K562 (cell line): ENCODE results near the gene KMT2C. TPM values are rescaled to one million over a fixed set of nuclear protein-coding genes. Genes with fewer than 3 reads are reported as not detected.

Experiments used
- ATF7 ChIP-seq: fragments of 450-650 bp; IDR thresholded peaks from 2 replicates; pipeline ENCODE4 v1.7.1; 2014; ENCODE audit warnings: mild to moderate bottlenecking, moderate library complexity
- BCOR ChIP-seq: fragments of 450-650 bp; IDR thresholded peaks from 2 replicates; pipeline ENCODE4 v1.6.1; 2016
- BRCA1 ChIP-seq, 2 experiments: fragments of 450-650 bp in 1 of 2; sonication (generic) in 1 of 2; formaldehyde crosslinking in 1 of 2; IDR thresholded peaks; 2 replicates each; pipeline versions ENCODE4 v1.5.0 to v1.6.1; 2017 to 2020; ENCODE audit warnings: mild to moderate bottlenecking in 1 of 2, missing genetic modification reagents in 1 of 2
- MEF2A ChIP-seq: IDR thresholded peaks from 2 replicates; pipeline ENCODE4 v1.6.1; 2011; ENCODE audit warnings: low read depth, mild to moderate bottlenecking, low read length, moderate library complexity; ENCODE audit not compliant: control insufficient read depth
- PHF21A ChIP-seq: fragments of 450-650 bp; IDR thresholded peaks from 2 replicates; pipeline ENCODE4 v1.6.1; 2017; ENCODE audit warnings: low read depth, borderline replicate concordance
- POLR3G ChIP-seq: IDR thresholded peaks from 2 replicates; pipeline ENCODE4 v1.6.1; 2011; ENCODE audit not compliant: insufficient read length, insufficient replicate concordance; ENCODE audit errors: extremely low read depth
- STAG1 ChIP-seq: sonication (generic); formaldehyde crosslinking; IDR thresholded peaks from 2 replicates; pipeline ENCODE4 v1.5.0; 2020; ENCODE audit warnings: missing genetic modification reagents, borderline replicate concordance
- TAF9B ChIP-seq: fragments of 450-650 bp; IDR thresholded peaks from 2 replicates; pipeline ENCODE4 v1.6.1; 2018; ENCODE audit warnings: mild to moderate bottlenecking; ENCODE audit not compliant: partially characterized antibody
- ZNF146 ChIP-seq: IDR thresholded peaks from one replicate; pipeline ENCODE4 v1.6.1; 2018; ENCODE audit warnings: missing compliant biosample characterization; ENCODE audit not compliant: unreplicated experiment
- ZNF197 ChIP-seq: fragments of 200-800 bp; sonication (Bioruptor generic); IDR thresholded peaks from 2 replicates; pipeline ENCODE4 v1.6.1; 2016; ENCODE audit warnings: low read depth, missing genetic modification characterization, missing compliant biosample characterization
- ZNF232 ChIP-seq: sonication (generic); formaldehyde crosslinking; IDR thresholded peaks from 2 replicates; pipeline ENCODE4 v1.8.0; 2022; ENCODE audit warnings: mild to moderate bottlenecking, missing genetic modification reagents
- ZNF507 ChIP-seq: conservative IDR thresholded peaks from 2 replicates; pipeline ENCODE4 v1.6.1; 2017; ENCODE audit warnings: missing genetic modification characterization, missing compliant biosample characterization
- ZNF695 ChIP-seq: fragments of 450-650 bp; formaldehyde crosslinking; IDR thresholded peaks from 2 replicates; pipeline ENCODE4 v1.4.0; 2020; ENCODE audit warnings: mild to moderate bottlenecking, moderate library complexity
- ZNF77 ChIP-seq: fragments of 250-450 bp; sonication (Bioruptor Pico); IDR thresholded peaks from 2 replicates; pipeline ENCODE4 v1.5.0; 2020
- ZSCAN32 ChIP-seq: fragments of 450-650 bp; formaldehyde crosslinking; IDR thresholded peaks from 2 replicates; pipeline ENCODE4 v1.4.0; 2020; ENCODE audit warnings: mild to moderate bottlenecking, moderate library complexity
- polyA plus RNA-seq, 8 experiments: library from polyadenylated mRNA; depleted of rRNA in 4 of 8; stranded (reverse) in 5 of 8; unstranded in 3 of 8; fragments of >200 nt; fragmentation: Nextera tagmentation in 2 of 8; fragmentation: Illumina TruSeq in 1 of 8; extraction: Ambion mirVana in 2 of 8; extraction: Trizol in 1 of 8; gene quantifications; 2 replicates each; pipeline versions ENCODE4 v1.2.1 to v1.2.3, GENCODE V29; 2011 to 2014; ENCODE audit warnings: inconsistent platforms in 1 of 8, missing spikeins in 1 of 8
- total RNA-seq, 7 experiments: library from RNA; depleted of rRNA in 6 of 7; stranded (reverse); fragments of >200 nt in 6 of 7; fragmentation: Illumina TruSeq in 2 of 7; extraction: Trizol in 2 of 7; gene quantifications; 2 replicates each; pipeline versions ENCODE4 v1.2.1 to v1.2.3, GENCODE V29; 2011 to 2021; ENCODE audit warnings: low replicate concordance in 1 of 7
- TF ChIP-seq, protein P1 (sequence below): fragments of 250-450 bp; sonication (Bioruptor Pico); IDR thresholded peaks from 2 replicates; pipeline ENCODE4 v1.5.0; 2020; ENCODE audit warnings: mild to moderate bottlenecking
- TF ChIP-seq, protein P2 (sequence below): fragments of 250-450 bp; sonication (Bioruptor Pico); IDR thresholded peaks from 2 replicates; pipeline ENCODE4 v1.4.0; 2020; ENCODE audit warnings: mild to moderate bottlenecking, moderate library complexity
- TF ChIP-seq, protein P3 (sequence below): sonication (generic); formaldehyde crosslinking; IDR thresholded peaks from 2 replicates; pipeline ENCODE4 v1.8.1; 2022; ENCODE audit warnings: missing genetic modification reagents
- TF ChIP-seq, protein P4 (sequence below): fragments of 200-800 bp; sonication (Bioruptor generic); IDR thresholded peaks from 2 replicates; pipeline ENCODE4 v1.6.1; 2016; ENCODE audit warnings: missing genetic modification characterization, missing compliant biosample characterization

Gene KMT2C
- total and polyA plus RNA-seq, 9 of the 15 experiments (the other 6 are each of a cell fraction or from before 2014, with no cell fraction given): 4.9 to 67.8 (median 27.1) TPM

DNA sequence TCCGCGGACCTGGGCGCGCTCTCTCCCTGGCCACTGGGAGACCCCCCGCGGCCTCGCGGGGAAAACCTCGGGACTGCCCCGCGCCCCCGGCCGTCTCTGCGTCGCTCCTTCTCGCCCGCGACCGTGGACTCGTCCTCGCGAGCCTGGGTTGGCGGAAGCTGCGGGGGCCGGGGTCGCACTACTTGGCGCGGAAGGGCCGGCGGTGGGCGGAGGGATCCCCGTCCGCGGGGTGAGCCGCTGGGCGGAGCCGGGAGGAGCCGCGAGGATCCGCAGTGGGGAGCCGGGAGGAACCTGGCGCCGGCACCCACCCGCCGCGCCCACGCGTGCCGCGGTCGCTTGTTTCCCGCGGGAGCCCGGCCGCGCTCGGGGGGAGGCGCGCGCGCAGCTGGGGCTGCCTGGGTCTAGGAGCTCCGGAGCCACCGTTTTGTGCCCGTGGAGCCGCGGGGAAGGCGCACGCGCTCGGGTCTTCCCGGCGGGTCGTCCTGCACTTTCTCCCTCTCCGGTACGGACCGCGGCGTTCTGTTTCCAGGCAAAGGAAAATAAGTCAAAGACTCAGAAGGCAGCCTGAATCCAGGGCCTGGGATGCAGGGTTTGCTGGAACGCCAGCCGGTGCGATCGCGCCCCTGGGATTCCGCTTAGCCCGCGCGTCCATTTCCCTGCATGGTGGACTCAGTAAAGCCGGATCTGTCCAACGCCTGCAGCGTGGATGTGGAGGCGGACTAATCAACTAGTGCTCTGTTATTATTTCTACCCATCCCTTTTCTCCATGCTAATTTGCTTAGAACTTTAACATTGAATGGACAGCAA lies 28.7 kb upstream of the KMT2C start (continued):
- no peak for TF ChIP-seq ZNF146 (CRISPR knock-in tag)
- TF ChIP-seq, protein P1, sequence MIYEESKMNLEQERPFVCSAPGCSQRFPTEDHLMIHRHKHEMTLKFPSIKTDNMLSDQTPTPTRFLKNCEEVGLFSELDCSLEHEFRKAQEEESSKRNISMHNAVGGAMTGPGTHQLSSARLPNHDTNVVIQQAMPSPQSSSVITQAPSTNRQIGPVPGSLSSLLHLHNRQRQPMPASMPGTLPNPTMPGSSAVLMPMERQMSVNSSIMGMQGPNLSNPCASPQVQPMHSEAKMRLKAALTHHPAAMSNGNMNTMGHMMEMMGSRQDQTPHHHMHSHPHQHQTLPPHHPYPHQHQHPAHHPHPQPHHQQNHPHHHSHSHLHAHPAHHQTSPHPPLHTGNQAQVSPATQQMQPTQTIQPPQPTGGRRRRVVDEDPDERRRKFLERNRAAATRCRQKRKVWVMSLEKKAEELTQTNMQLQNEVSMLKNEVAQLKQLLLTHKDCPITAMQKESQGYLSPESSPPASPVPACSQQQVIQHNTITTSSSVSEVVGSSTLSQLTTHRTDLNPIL (CRISPR knock-in tag): no peak
- peak; percentile 86 for TF ChIP-seq ZNF197 (CRISPR knock-in tag)
- TF ChIP-seq STAG1 (CRISPR knock-in tag): no peak
- no peak for TF ChIP-seq ZNF77
- TF ChIP-seq MEF2A: no peak
- TF ChIP-seq, protein P2, sequence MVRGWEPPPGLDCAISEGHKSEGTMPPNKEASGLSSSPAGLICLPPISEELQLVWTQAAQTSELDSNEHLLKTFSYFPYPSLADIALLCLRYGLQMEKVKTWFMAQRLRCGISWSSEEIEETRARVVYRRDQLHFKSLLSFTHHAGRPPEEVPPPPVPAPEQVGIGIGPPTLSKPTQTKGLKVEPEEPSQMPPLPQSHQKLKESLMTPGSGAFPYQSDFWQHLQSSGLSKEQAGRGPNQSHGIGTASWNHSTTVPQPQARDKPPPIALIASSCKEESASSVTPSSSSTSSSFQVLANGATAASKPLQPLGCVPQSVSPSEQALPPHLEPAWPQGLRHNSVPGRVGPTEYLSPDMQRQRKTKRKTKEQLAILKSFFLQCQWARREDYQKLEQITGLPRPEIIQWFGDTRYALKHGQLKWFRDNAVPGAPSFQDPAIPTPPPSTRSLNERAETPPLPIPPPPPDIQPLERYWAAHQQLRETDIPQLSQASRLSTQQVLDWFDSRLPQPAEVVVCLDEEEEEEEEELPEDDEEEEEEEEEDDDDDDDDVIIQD (CRISPR knock-in tag): 0 out of 2 replicates have a peak, but pooled peaks have one; percentile 86
- no peak for TF ChIP-seq POLR3G
- TF ChIP-seq, protein P3, sequence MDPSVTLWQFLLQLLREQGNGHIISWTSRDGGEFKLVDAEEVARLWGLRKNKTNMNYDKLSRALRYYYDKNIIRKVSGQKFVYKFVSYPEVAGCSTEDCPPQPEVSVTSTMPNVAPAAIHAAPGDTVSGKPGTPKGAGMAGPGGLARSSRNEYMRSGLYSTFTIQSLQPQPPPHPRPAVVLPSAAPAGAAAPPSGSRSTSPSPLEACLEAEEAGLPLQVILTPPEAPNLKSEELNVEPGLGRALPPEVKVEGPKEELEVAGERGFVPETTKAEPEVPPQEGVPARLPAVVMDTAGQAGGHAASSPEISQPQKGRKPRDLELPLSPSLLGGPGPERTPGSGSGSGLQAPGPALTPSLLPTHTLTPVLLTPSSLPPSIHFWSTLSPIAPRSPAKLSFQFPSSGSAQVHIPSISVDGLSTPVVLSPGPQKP (CRISPR knock-in tag): no peak
- TF ChIP-seq BCOR: 0 out of 2 replicates have a peak, but pooled peaks have one; percentile 38
- TF ChIP-seq TAF9B: peak; percentile 73
- TF ChIP-seq, protein P4, sequence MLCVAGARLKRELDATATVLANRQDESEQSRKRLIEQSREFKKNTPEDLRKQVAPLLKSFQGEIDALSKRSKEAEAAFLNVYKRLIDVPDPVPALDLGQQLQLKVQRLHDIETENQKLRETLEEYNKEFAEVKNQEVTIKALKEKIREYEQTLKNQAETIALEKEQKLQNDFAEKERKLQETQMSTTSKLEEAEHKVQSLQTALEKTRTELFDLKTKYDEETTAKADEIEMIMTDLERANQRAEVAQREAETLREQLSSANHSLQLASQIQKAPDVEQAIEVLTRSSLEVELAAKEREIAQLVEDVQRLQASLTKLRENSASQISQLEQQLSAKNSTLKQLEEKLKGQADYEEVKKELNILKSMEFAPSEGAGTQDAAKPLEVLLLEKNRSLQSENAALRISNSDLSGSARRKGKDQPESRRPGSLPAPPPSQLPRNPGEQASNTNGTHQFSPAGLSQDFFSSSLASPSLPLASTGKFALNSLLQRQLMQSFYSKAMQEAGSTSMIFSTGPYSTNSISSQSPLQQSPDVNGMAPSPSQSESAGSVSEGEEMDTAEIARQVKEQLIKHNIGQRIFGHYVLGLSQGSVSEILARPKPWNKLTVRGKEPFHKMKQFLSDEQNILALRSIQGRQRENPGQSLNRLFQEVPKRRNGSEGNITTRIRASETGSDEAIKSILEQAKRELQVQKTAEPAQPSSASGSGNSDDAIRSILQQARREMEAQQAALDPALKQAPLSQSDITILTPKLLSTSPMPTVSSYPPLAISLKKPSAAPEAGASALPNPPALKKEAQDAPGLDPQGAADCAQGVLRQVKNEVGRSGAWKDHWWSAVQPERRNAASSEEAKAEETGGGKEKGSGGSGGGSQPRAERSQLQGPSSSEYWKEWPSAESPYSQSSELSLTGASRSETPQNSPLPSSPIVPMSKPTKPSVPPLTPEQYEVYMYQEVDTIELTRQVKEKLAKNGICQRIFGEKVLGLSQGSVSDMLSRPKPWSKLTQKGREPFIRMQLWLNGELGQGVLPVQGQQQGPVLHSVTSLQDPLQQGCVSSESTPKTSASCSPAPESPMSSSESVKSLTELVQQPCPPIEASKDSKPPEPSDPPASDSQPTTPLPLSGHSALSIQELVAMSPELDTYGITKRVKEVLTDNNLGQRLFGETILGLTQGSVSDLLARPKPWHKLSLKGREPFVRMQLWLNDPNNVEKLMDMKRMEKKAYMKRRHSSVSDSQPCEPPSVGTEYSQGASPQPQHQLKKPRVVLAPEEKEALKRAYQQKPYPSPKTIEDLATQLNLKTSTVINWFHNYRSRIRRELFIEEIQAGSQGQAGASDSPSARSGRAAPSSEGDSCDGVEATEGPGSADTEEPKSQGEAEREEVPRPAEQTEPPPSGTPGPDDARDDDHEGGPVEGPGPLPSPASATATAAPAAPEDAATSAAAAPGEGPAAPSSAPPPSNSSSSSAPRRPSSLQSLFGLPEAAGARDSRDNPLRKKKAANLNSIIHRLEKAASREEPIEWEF (CRISPR knock-in tag): no peak
- peak; percentile 81 for TF ChIP-seq PHF21A
- no peak for TF ChIP-seq BRCA1 (IDR thresholded peaks at IDR 0.05)
- no peak for TF ChIP-seq BRCA1 (CRISPR knock-in tag; IDR thresholded peaks at IDR 0.05)
- peak; percentile 11; the same call in 1 of the 2 replicates for TF ChIP-seq ZNF232 (CRISPR knock-in tag)
- no peak for TF ChIP-seq ZNF507
- TF ChIP-seq ZSCAN32: 0 out of 2 replicates have a peak, but pooled peaks have one; percentile 37
- TF ChIP-seq ATF7: peak; percentile 61
- TF ChIP-seq ZNF695 (CRISPR knock-in tag): no peak
